ENCODE data around the gene SND1. TPM values are rescaled to one million over a fixed set of nuclear protein-coding genes. Genes with fewer than 3 reads are reported as not detected.

Gene SND1
- total RNA-seq, 1 experiment from 2014 or later, result 274 TPM

DNA sequence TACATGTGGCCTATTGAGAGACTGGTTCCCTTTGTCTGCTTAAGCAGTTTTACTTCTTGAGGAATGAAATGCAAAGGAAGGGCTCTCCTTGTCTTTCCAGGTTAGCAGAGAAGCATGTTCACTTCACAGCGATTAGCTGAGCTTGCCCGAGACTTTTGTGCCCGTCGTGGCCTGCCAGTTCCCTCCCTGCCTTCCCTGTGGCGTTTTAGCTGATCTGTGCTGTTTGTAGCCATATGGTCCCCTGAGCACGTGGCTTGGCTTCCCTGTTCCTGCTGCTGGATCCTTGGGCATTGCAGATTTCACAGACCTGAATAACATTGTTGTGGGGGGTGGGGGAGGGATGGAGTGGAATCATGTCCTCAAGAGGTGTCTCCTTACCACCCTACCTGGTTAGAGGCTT, 61.8 kb downstream of the SND1 start:
- no peaks in the 10 kb centered on the region for H3K4me1 Mint-ChIP-seq (ENCODE audit: low read depth, unreplicated experiment)
- Histone ChIP-seq H3K27me3 (replicated peaks; ENCODE audit: control insufficient read depth, insufficient read depth, low read length) (no peaks in the 10 kb centered on the region), H3K9me3 (peaks cover 14% of the 10 kb centered on the region), H3K4me3 (ENCODE audit: low read depth, low read length) (no peak overlapping the region), H3K4me1 (no peaks in the 10 kb centered on the region), H3K36me3 (ENCODE audit: control insufficient read depth, insufficient read depth, low read length) (peaks cover 2% of the 10 kb centered on the region; the same call in 1 of the 2 replicates)
- H3K4me3 Mint-ChIP-seq (ENCODE audit: unreplicated experiment), result no peak overlapping the region
- H3K9me3 Mint-ChIP-seq (ENCODE audit: unreplicated experiment), result peaks cover 19% of the 10 kb centered on the region
- no TSS peak for BruUV-seq (replicated peaks)
- TF ChIP-seq, protein P1, sequence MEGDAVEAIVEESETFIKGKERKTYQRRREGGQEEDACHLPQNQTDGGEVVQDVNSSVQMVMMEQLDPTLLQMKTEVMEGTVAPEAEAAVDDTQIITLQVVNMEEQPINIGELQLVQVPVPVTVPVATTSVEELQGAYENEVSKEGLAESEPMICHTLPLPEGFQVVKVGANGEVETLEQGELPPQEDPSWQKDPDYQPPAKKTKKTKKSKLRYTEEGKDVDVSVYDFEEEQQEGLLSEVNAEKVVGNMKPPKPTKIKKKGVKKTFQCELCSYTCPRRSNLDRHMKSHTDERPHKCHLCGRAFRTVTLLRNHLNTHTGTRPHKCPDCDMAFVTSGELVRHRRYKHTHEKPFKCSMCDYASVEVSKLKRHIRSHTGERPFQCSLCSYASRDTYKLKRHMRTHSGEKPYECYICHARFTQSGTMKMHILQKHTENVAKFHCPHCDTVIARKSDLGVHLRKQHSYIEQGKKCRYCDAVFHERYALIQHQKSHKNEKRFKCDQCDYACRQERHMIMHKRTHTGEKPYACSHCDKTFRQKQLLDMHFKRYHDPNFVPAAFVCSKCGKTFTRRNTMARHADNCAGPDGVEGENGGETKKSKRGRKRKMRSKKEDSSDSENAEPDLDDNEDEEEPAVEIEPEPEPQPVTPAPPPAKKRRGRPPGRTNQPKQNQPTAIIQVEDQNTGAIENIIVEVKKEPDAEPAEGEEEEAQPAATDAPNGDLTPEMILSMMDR (IDR thresholded peaks at IDR 0.05; ENCODE audit: insufficient read depth in 1 of 2, low read depth in 1 of 2, low read length in 1 of 2, severe bottlenecking in 1 of 2, unreplicated experiment in 1 of 2), result no peak
- CTCF ChIA-PET, result no interaction called here
- DNase-seq, result no peak
- no peaks in the 10 kb centered on the region for H3K27me3 Mint-ChIP-seq (ENCODE audit: insufficient read depth, unreplicated experiment)
- H3K36me3 Mint-ChIP-seq (ENCODE audit: insufficient read depth, unreplicated experiment), result peaks cover 82% of the 10 kb centered on the region
- H3K27ac Mint-ChIP-seq (ENCODE audit: unreplicated experiment), result no peak overlapping the region
- intact Hi-C loops (cut with micrococcal nuclease; ENCODE audit: unreplicated experiment), result no loop called here
- POLR2A ChIA-PET, result no interaction called here

GRCh38 chr7:127715272-127715671, 63.3 kb downstream of the SND1 start:
- Mint-ChIP-seq H3K27me3 (ENCODE audit: insufficient read depth, unreplicated experiment) (no peaks in the 10 kb centered on the region), H3K36me3 (ENCODE audit: insufficient read depth, unreplicated experiment) (peaks cover 78% of the 10 kb centered on the region), H3K27ac (ENCODE audit: unreplicated experiment) (no peak overlapping the region), H3K4me1 (ENCODE audit: low read depth, unreplicated experiment) (no peaks in the 10 kb centered on the region), H3K9me3 (ENCODE audit: unreplicated experiment) (peaks cover 19% of the 10 kb centered on the region), H3K4me3 (ENCODE audit: unreplicated experiment) (no peak overlapping the region)
- H3K4me3 ChIP-seq (ENCODE audit: low read depth, low read length), result no peak overlapping the region
- peaks cover 14% of the 10 kb centered on the region for H3K9me3 ChIP-seq
- DNase-seq, result no peak
- no peaks in the 10 kb centered on the region for H3K4me1 ChIP-seq
- TF ChIP-seq, protein P1 (IDR thresholded peaks at IDR 0.05; ENCODE audit: insufficient read depth in 1 of 2, low read depth in 1 of 2, low read length in 1 of 2, severe bottlenecking in 1 of 2, unreplicated experiment in 1 of 2), result no peak
- intact Hi-C loops (cut with micrococcal nuclease; ENCODE audit: unreplicated experiment), result no loop called here
- POLR2A ChIA-PET, result no interaction called here
- no peaks in the 10 kb centered on the region for H3K27me3 ChIP-seq (replicated peaks; ENCODE audit: control insufficient read depth, insufficient read depth, low read length)
- BruUV-seq (replicated peaks), result no TSS peak
- CTCF ChIA-PET, result no interaction called here
- H3K36me3 ChIP-seq (ENCODE audit: control insufficient read depth, insufficient read depth, low read length), result peaks cover 2% of the 10 kb centered on the region; the same call in 1 of the 2 replicates

DNA sequence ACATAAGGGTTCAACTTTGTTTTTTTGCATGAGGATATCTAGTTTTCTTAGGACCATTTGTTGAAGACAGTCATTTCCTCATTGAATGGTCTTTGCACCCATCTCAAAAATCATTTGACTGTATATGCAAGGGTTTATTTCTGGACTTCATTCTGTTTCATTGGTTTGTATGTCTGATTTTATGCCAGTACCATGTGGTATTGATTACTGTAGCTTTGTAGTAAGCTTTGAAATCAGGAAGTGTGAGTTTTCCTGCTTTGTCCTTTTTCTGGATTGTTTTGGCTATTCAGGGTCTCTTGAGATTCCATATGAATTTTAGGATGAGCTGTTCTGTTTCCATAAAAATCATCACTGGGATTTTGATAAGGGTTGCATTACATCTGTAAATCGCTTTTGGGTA, 63.9 kb downstream of the SND1 start:
- peaks cover 78% of the 10 kb centered on the region for H3K36me3 Mint-ChIP-seq (ENCODE audit: insufficient read depth, unreplicated experiment)

More for the DNA sequence above, 63.9 kb downstream of the SND1 start:
- H3K4me1 ChIP-seq, result no peaks in the 10 kb centered on the region
- DNase-seq, result no peak
- ChIA-PET POLR2A (no interaction called here), CTCF (no interaction called here)
- Mint-ChIP-seq H3K4me3 (ENCODE audit: unreplicated experiment) (no peak overlapping the region), H3K27ac (ENCODE audit: unreplicated experiment) (no peak overlapping the region), H3K4me1 (ENCODE audit: low read depth, unreplicated experiment) (no peaks in the 10 kb centered on the region), H3K9me3 (ENCODE audit: unreplicated experiment) (peaks cover 14% of the 10 kb centered on the region), H3K27me3 (ENCODE audit: insufficient read depth, unreplicated experiment) (no peaks in the 10 kb centered on the region)
- TF ChIP-seq, protein P1 (IDR thresholded peaks at IDR 0.05; ENCODE audit: insufficient read depth in 1 of 2, low read depth in 1 of 2, low read length in 1 of 2, severe bottlenecking in 1 of 2, unreplicated experiment in 1 of 2), result no peak
- H3K27me3 ChIP-seq (replicated peaks; ENCODE audit: control insufficient read depth, insufficient read depth, low read length), result no peaks in the 10 kb centered on the region
- no TSS peak for BruUV-seq (replicated peaks)
- peaks cover 2% of the 10 kb centered on the region; the same call in 1 of the 2 replicates for H3K36me3 ChIP-seq (ENCODE audit: control insufficient read depth, insufficient read depth, low read length)
- H3K4me3 ChIP-seq (ENCODE audit: low read depth, low read length), result no peak overlapping the region
- peaks cover 7% of the 10 kb centered on the region for H3K9me3 ChIP-seq
- intact Hi-C loops (cut with micrococcal nuclease; ENCODE audit: unreplicated experiment), result no loop called here
